Fibroblast of peridontal ligament (primary cell): Measurements from ENCODE around the gene SULT1A4.
"Not testable (repeated sequence)": the region's sequence is repeated elsewhere in the genome, so short reads cannot be mapped to it uniquely, and the experiment has no call there.

Experiments
- DNase-seq: peaks from one replicate; pipeline ENCODE4 v3.0.0-alpha.2; 2010; ENCODE audit errors: extremely low read depth

SULT1A4 gene

DNA sequence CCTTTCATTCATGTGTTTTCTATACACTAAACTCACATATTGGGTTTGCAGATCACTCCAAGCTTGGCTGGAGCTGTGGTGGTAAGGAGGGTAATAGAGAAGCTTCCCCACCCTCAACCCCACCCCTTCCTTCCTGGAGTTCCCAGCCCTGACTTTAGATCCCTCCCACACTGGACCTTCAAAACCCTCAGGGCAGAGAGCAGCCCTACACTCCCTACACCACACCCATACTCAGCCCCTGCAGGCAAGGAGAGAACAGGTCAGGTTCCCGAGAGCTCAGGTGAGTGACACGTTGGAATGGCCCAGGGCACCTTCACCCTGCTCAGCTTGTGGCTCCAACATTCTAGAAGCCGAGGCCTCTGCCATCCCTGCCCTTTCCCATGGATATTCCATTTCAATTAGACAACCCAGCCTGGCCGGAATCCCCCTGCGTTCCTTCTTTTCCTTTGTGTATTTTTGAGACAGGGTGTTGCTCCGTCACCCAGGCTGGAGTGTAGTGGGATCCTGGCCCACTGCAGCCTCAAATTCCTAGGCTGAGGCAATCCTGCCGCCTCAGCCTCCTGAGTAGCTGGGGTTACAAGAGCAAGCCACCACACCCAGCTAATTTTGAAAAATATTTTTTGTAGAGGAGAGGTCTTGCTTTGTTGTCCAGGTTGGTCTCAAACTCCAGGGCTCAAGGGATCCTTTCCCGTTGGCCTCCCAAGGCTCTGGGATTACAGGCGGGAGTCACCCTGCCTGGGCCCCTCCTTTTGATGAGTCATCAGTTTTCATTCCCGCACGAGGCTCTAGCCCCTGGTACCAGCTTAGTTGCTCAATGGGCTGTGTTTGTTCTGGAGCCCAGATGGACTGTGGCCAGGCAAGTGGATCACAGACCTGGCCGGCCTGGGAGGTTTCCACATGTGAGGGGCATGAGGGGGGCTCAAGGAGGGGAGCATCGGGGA lies at the start of gene SULT1A4:
SULT1A4 (plus strand) TSS at position 208 of the 941 bp plus-strand sequence. CDS start 1,473 bp downstream, outside the sequence.
- not testable (repeated sequence) for DNase-seq

DNA sequence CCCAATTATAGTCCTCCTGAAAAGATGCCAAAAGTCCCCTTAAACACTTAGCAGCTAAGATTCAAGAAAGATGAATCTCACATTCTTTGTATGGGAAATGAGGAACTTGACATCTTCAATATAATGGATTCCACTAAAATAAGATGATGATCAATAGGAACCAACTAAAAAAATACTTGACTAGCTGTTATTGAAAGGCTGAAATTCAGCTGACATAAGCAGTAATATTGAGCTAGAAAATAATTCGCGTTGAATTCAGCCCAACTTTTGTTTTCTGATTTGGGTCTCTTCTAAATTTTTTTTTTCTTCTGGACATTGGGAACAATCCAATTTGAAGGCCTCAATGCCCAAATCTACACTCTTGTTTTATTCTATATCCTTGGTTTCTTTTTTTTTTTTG lies 36.1 kb upstream of the SULT1A4 start:
- not testable (repeated sequence) for DNase-seq

DNA sequence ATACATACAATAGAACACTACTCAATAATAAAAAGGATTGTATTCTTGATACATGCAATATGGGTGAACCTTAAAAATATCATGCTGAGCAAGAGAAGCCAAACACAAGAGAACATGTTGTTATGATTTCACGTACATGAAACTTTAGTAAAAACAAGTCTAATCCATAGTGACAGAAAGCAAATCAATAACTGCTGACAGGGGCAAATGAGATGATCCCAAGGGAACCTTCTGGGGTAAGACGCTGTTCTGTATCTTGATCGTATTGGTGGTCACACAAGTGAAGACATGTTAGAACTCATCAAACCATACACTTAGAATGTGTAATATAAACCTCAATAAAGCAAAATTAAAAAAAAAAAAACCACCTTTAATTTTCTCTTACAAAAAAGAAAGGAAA lies 34.3 kb upstream of the SULT1A4 start:
- DNase-seq, result not testable (repeated sequence)

DNA sequence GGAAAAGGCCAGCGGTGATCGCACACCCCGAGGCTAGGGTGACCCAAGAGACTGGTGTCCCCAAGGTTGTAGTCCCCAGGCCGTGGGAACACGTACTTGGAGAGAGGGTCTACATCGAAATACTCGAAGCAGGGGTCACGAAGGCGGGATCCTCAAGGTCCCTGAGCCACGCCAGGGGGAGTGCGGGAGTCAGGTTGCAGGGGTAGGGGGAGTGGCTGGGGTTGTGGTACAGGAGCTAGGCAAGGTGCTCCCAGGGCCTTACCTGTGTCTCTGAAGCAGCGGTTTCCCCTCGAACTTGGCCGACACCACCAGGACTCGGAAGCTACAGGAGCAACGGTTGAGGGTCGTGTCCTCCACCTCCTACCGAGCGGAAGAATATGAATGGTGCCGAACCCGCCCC lies 6.0 kb upstream of the SULT1A4 start:
- not testable (repeated sequence) for DNase-seq

DNA sequence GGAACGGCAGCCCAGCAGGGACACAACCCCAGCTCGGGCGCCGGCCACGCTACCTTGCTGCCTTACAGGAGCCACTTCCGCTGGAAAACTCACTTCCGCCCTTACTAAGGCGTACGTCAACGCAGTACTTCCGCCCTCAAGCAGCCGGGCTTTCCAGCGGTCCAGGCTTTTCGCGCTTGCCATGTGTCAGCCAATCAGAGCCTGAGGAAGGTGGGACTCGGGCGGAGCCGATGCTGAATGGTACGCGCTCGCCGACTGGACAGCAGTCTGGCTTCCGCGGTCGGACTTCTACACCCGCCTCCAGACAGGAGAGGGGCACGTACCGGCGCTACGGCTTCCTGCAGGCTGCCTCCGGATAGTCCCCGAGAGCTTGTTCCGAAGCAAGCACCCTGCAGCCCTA lies 5.4 kb upstream of the SULT1A4 start, which contains the start of the genes BOLA2 and SLX1B:
BOLA2 (minus strand) TSS at position 83 of the 400 bp plus-strand sequence. CDS start 98 bp downstream, outside the sequence.
SLX1B (plus strand) TSS at position 265 of the 400 bp plus-strand sequence.
- DNase-seq, result not testable (repeated sequence)

DNA sequence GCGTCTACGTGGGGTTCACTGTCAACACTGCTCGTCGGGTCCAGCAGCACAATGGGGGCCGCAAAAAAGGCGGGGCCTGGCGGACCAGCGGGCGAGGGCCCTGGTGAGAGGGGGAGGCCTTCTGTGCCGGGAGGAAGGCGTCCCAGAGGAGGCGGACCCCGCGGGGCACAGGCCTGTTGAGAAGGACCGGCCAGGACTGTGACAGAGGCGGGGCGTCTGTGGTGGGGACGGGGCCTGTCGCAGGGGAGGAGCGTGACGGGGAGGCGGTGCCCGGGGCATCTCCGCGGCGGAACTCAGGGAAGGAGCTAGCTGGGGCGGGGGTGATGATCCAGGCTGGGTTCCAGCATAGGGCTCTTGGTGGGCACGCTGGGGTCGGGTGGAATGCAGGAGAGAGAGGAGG lies 4.9 kb upstream of the SULT1A4 start:
- not testable (repeated sequence) for DNase-seq

DNA sequence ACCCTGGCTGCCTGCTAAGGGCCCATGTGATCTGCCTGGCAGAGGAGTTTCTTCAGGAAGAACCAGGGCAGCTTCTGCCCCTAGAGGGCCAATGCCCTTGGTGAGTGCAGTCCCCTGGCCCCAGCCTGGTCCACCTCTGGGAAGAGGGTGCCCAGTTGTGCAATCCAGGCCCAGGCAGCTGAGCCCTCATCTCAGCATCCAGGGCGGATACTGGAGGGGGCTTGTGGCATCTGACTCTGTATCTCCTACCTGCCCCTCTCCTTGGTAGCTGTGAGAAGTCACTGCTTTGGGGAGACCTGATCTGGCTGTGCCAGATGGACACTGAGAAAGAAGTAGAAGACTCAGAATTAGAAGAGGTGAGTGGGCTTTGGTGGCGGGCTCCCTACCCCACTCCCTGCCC lies 2.1 kb upstream of the SULT1A4 start:
- DNase-seq, result not testable (repeated sequence)

DNA sequence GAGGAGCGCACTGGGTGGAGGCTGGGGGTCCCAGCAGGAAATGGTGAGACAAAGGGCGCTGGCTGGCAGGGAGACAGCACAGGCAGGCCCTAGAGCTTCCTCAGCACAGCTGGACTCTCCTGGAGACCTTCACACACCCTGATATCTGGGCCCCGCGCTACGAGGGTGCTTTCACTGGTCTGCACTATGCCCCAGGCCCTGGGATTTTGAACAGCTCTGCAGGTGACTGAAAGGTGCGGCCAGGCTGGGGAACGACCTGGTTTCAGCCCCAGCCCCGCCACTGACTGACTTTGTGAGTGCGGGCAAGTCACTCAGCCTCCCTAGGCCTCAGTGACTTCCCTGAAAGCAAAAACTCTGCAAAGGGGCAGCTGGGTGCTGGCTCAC lies 926 bp downstream of the SULT1A4 start:
- not testable (repeated sequence) for DNase-seq

DNA sequence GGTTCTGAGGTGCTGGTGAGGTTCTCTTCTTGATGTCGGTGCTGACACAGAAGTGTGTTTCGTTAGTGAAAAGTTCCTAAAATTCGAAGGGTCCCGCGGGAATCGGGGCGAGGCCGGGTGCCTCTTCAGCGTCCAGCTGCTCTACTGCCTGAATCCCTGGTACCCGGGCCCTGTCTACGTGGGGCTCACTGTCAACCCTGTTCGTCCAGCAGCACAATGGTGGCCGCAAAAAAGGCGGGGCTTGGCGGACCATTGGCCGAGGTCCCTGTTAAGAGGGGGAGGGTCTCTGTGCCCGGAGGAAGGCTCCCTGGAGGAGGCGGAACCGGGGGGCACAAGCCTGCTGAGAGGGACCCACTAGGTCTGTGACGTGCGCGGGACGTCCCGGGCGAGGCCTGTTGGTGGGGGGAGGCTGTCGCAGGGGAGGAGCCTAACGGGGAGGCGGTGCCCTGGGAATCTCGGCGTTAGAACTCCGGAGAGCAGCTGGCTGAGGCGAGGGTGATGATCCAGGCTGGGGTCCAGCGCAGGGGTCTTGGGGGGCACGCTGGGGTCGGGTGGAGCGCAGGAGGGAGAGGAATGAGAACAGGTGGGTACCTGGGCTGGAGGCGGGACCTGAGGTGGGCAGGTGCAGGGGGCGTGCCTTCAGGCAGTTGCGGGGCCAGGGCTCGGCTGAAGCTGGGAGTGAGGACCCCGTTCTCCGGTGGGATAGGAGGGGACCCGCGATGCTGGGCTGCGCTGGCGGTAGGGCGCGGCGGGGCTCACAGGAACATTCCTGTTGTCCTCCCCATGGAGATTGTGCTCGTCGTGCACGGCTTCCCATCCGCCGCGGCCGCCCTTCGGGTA lies 6.5 kb downstream of the SULT1A4 start:
- not testable (repeated sequence) for DNase-seq

DNA sequence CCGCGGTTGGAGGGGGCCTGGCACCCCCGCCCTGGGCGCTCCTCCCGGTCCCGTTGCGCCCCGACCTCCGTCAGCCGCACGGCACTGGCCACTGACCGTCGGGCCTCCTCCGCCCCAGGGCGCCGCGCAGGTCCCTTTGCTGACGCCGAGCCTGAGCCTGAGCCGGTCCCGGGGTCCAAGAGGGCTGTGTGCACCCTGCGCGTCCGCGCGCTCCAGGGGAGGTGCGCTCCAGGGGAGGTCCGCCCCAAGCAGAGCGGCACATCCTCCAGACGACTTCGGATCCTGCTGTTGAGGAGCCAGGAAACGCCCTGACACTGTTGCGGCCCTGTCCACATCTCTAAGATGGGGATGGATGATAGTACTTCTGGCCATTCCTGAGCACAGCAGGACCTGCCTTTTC lies 7.2 kb downstream of the SULT1A4 start:
- not testable (repeated sequence) for DNase-seq

DNA sequence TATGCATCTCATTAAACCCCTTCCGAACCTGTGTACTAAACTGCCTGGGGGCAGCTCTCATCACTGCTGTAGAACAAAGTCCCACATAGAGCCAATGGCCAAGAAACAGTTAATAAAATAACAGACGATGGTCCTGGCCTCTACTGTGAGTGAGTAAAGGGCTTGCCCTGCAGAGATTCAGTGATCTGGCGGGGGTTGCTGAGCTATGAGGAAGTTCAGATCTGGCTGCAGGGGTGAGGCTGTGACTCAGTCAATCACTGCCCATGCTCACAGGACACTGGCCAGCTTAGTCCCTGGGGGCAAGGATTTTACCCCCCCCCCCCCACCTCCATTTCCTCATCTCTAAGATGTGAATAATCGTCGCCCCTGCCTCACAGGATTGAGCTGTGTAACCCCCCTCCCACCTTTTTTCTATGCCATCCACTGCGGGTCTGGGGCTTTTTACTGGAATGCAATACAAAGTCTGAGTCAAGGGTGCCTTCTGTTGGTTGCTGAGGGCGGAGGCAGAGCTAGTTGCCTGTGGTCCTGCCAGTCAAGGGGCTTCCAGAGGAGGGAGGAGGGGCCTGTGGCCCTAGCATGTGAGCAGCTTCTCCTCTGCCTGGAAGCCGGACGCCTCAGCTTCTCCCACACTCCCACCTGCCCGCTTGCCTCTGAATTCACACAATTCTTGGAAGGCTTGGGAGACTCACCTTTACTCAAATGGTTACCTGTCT lies 8.1 kb downstream of the SULT1A4 start:
- not testable (repeated sequence) for DNase-seq

DNA sequence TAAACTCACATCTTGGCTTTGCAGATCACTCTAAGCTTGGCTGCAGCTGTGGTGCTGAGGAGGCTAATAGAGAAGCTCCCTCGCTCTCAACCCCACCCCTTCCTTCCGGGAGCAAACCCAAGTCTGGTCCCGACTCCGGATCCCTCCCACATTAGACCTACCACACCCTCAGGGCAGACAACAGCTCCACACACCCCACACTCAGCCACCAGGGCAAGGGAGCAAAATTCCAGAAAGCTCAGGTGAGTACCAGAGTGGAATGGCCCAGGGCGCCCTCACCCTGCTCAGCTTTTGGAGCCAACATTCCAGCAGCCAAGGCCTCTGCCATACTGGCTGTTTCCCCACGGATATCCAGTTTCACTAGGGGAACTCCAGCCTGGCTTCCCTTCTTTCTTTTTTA lies 9.9 kb downstream of the SULT1A4 start:
- DNase-seq, result not testable (repeated sequence)

DNA sequence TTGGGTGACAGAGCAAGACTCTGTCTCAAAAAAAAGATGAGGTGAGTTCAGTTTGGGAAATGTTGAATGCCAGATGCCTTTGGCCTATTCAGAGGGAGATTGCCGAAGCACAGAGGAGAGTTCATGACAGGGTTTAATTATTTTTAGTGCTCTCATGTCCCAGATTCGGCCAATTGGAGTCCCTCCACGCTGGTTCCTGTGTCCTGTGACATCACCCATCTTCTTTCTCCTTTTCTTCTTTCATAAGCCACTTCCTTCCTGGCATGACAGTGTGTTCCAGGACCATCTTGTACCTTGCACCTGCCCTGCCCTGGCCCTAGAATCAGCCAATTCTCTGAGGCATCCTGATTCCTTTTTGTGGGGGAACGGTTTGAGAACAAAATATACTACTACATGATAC lies 12.4 kb downstream of the SULT1A4 start:
- not testable (repeated sequence) for DNase-seq

DNA sequence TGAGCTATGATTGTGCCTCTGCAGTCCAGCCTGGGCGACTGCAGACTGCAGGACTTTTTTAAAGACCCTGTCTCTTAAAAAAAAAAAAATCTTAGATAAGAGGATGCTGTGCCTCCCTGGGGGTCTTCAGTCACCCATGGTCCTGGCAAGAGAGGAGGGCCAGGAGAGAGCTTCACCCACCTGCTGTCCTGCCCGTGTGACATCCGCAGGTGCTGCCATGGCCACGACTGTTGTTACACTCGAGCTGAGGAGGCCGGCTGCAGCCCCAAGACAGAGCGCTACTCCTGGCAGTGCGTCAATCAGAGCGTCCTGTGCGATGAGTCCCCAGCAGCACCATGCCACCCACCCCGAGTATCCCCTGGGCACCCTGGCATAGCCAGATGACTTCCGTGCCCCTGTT lies 22.6 kb downstream of the SULT1A4 start:
- DNase-seq, result not testable (repeated sequence)

DNA sequence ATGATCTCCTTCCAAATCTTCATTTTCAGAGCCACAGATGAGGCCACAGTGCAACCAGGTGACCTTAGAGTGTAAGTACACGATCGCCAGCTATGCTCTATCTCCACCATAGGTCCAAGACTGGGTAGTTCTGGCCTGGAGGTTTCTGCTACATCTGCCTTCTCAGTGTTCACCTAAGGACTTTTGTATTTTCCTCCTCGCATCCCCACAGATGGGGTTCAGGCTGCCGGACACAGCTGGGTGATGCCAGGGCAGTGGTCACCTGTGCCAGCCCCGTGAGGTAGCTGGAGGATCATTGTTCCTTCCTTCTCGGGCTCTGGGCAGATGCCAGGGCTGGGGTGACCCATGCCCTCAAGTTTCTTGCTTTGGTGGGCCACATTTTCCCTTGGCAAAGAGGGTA lies 46.6 kb downstream of the SULT1A4 start, which contains the start of gene NPIPB12:
NPIPB12 (minus strand) TSS at position 101 of the 400 bp plus-strand sequence.
- DNase-seq, result not testable (repeated sequence)
